Hepatocyte (in vitro differentiated cells): ENCODE results near the gene LRCH4. TPM values are rescaled to one million over a fixed set of nuclear protein-coding genes. Genes with fewer than 3 reads are reported as not detected.
"Not testable (repeated sequence)": the region's sequence is repeated elsewhere in the genome, so short reads cannot be mapped to it uniquely, and the experiment has no call there.

ENCODE experiments used
- DNase-seq: peaks from one replicate; pipeline ENCODE4 v3.0.0-alpha.2; 2016; ENCODE audit warnings: low spot score
- H2AFZ ChIP-seq: fragments of 200-600 bp; sonication (generic); 2 replicates; pipeline ENCODE4 v1.6.0; 2016; ENCODE audit warnings: antibody characterized with exemption, mild to moderate bottlenecking
- H3K27ac ChIP-seq: fragments of 200-600 bp; sonication (generic); 2 replicates; pipeline ENCODE4 v1.5.1; 2016; ENCODE audit warnings: mild to moderate bottlenecking
- H3K27me3 ChIP-seq: fragments of 200-600 bp; sonication (generic); 2 replicates; pipeline ENCODE4 v1.6.1; 2016
- H3K36me3 ChIP-seq: fragments of 200-600 bp; sonication (generic); replicated peaks from 2 replicates; pipeline ENCODE4 v1.5.1; 2016; ENCODE audit warnings: low read depth; ENCODE audit not compliant: insufficient read depth
- H3K4me1 ChIP-seq: fragments of 200-600 bp; sonication (generic); 2 replicates; pipeline ENCODE4 v1.5.1; 2016; ENCODE audit warnings: mild to moderate bottlenecking, moderate library complexity; ENCODE audit not compliant: insufficient read depth
- H3K4me2 ChIP-seq: fragments of 200-600 bp; sonication (generic); 2 replicates; pipeline ENCODE4 v1.6.0; 2016
- H3K4me3 ChIP-seq: fragments of 200-600 bp; sonication (generic); 2 replicates; pipeline ENCODE4 v1.5.1; 2016; ENCODE audit warnings: mild to moderate bottlenecking
- H3K79me2 ChIP-seq: fragments of 200-600 bp; sonication (generic); 2 replicates; pipeline ENCODE4 v1.6.0; 2017; ENCODE audit warnings: mild to moderate bottlenecking
- H3K9me2 ChIP-seq: fragments of 200-600 bp; sonication (generic); replicated peaks from 2 replicates; pipeline ENCODE4 v1.6.0; 2017; ENCODE audit warnings: mild to moderate bottlenecking; ENCODE audit not compliant: insufficient read depth
- H3K9me3 ChIP-seq: fragments of 200-600 bp; sonication (generic); 2 replicates; pipeline ENCODE4 v1.5.1; 2016; ENCODE audit warnings: low read depth, mild to moderate bottlenecking
- H4K20me1 ChIP-seq: fragments of 200-600 bp; sonication (generic); 2 replicates; pipeline ENCODE4 v1.6.0; 2016; ENCODE audit warnings: mild to moderate bottlenecking; ENCODE audit not compliant: insufficient read depth, poor library complexity, severe bottlenecking
- CTCF ChIP-seq: fragments of 200-600 bp; sonication (generic); IDR thresholded peaks from 2 replicates; pipeline ENCODE4 v1.5.1; 2016; ENCODE audit warnings: antibody characterized with exemption, mild to moderate bottlenecking; ENCODE audit not compliant: poor library complexity
- EZH2 ChIP-seq: fragments of 200-600 bp; sonication (generic); IDR thresholded peaks from 2 replicates; pipeline ENCODE4 v1.6.1; 2016; ENCODE audit warnings: antibody characterized with exemption, mild to moderate bottlenecking, borderline replicate concordance
- EZH2phosphoT487 ChIP-seq: fragments of 200-600 bp; sonication (generic); IDR thresholded peaks from one replicate; pipeline ENCODE4 v1.6.1; 2018; ENCODE audit warnings: antibody characterized with exemption, mild to moderate bottlenecking, low read depth, moderate library complexity; ENCODE audit not compliant: unreplicated experiment, severe bottlenecking
- WGBS: methylation state at CpG from one replicate; pipeline ENCODE4 v1.1.6; 2016; ENCODE audit warnings: low lambda C conversion rate; ENCODE audit errors: missing lambda C conversion rate; 5-methylcytosine and 5-hydroxymethylcytosine counted together
- polyA plus RNA-seq: library from polyadenylated mRNA; unstranded; fragments of >200 nt; fragmentation: Nextera tagmentation; extraction: Ambion mirVana; gene quantifications from 2 replicates; pipeline ENCODE4 v1.2.1, GENCODE V29; 2016
- total RNA-seq: library from RNA; depleted of rRNA; stranded (reverse); fragments of >200 nt; gene quantifications from 2 replicates; pipeline ENCODE4 v1.2.3, GENCODE V29; 2014

LRCH4 gene
- total and polyA plus RNA-seq, 2 experiments from 2014 or later = 40.3 to 105 TPM

DNA sequence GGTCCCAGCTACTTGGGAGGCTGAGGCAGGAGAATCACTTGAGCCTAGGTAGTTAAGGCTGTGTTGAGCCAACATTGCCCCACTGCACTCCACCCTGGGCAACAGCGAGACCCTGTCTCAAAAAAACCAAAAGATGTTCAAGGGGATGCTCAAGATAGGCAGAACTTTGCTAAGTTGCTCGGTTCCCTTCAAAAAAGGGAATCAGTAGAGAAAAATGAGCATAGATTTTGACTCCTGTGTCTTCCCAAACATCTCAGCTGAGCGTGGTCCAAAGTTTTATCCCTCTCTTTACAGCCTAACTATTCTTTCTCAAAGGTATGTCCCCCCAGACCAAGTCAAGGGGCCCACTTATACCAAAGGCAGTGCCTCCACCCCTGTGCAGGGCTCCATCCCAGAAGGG is 32.9 kb downstream of the LRCH4 start:
- H3K4me1 ChIP-seq = peaks cover 3% of the 10 kb centered on the region
- no peak overlapping the region for H2AFZ ChIP-seq
- no peaks in the 10 kb centered on the region for H4K20me1 ChIP-seq
- H3K9me2 ChIP-seq = no peaks in the 10 kb centered on the region
- no peak for TF ChIP-seq EZH2phosphoT487
- H3K79me2 ChIP-seq = peaks cover 19% of the 10 kb centered on the region
- 99% methylated on average over 3 of the region's 3 CpGs for WGBS
- no peak overlapping the region for H3K27ac ChIP-seq
- no peaks in the 10 kb centered on the region for H3K27me3 ChIP-seq
- no peaks in the 10 kb centered on the region for H3K9me3 ChIP-seq
- no peak overlapping the region for H3K4me2 ChIP-seq
- no peak for DNase-seq
- H3K36me3 ChIP-seq = no peaks in the 10 kb centered on the region
- no peak overlapping the region for H3K4me3 ChIP-seq

- Histone ChIP-seq H3K4me3 (no peak overlapping the region), H3K9me3 (no peaks in the 10 kb centered on the region), H3K27ac (no peak overlapping the region), H3K36me3 (no peaks in the 10 kb centered on the region), H3K4me2 (no peak overlapping the region), H3K4me1 (peaks cover 8% of the 10 kb centered on the region), H2AFZ (no peak overlapping the region), H3K27me3 (no peaks in the 10 kb centered on the region), H4K20me1 (no peaks in the 10 kb centered on the region), H3K9me2 (no peaks in the 10 kb centered on the region), H3K79me2 (peaks cover 24% of the 10 kb centered on the region)
- WGBS = 95% methylated on average over 2 of the region's 2 CpGs
- DNase-seq = no peak
- TF ChIP-seq EZH2 (no peak), EZH2phosphoT487 (no peak), CTCF (no peak)
These were observed 33.4 kb downstream of the LRCH4 start for GRCh38 chr7:100552532-100552931.

- not testable (repeated sequence) for H4K20me1 ChIP-seq, DNase-seq, H3K36me3 ChIP-seq, H3K4me2 ChIP-seq, H3K9me2 ChIP-seq, H2AFZ ChIP-seq, H3K9me3 ChIP-seq, H3K4me3 ChIP-seq, H3K27me3 ChIP-seq
- Histone ChIP-seq H3K79me2 (peaks cover 35% of the 10 kb centered on the region), H3K4me1 (peaks cover 47% of the 10 kb centered on the region), H3K27ac (peak overlapping the region; percentile 93)
- WGBS = 92% methylated on average over 5 of the region's 5 CpGs
These were observed 37.5 kb downstream of the LRCH4 start for GRCh38 chr7:100548446-100548845.

DNA sequence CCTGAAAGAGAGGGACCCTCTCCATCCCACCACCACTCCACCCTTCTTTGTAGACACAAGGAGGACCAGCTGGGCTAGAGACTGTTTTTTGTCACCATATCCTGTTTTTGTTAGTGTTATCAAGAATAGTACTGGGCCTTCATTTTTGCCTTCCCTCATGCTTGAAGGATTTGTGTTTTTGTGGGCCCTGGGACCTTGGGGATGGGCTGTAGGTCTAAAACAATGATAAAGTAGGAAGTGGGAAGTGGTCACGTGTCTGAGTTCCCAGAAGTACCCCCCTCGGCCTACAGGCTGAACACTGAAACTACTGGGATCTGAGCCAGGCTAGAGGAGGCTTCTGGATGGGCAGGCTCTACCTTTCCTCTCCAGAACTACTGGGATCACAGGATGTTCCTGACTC is 38.1 kb downstream of the LRCH4 start:
- H3K4me3 ChIP-seq = no peak overlapping the region
- WGBS = 74% methylated on average over 2 of the region's 2 CpGs
- no peaks in the 10 kb centered on the region for H3K27me3 ChIP-seq
- H3K36me3 ChIP-seq = no peaks in the 10 kb centered on the region
- H3K4me1 ChIP-seq = peaks cover 47% of the 10 kb centered on the region
- no peaks in the 10 kb centered on the region for H3K9me2 ChIP-seq
- peak overlapping the region; percentile 57 for H3K4me2 ChIP-seq
- no peak for DNase-seq
- no peak for TF ChIP-seq CTCF
- no peak for TF ChIP-seq EZH2phosphoT487
- peak overlapping the region; percentile 93 for H3K27ac ChIP-seq
- H2AFZ ChIP-seq = no peak overlapping the region
- no peaks in the 10 kb centered on the region for H4K20me1 ChIP-seq
- H3K9me3 ChIP-seq = no peaks in the 10 kb centered on the region
- peaks cover 41% of the 10 kb centered on the region for H3K79me2 ChIP-seq
